ENCODE results near the gene MX2.

- no peak for TF ChIP-seq POLR2A (IDR thresholded peaks at IDR 0.05)
- TF ChIP-seq CTCF (IDR thresholded peaks at IDR 0.05) = no peak
Measured at GRCh38 chr21:41402796-41403195, 41.0 kb downstream of the MX2 start.
